HG02798 (cell line): ENCODE results near the gene PLA2G1B.
"Not testable (repeated sequence)": the region's sequence is repeated elsewhere in the genome, so short reads cannot be mapped to it uniquely, and the experiment has no call there.

Experiments used
- ATAC-seq: cut with Tn5 transposase; IDR thresholded peaks from one replicate; pipeline ENCODE4 v1.9.1; 2021; ENCODE audit warnings: mild to moderate bottlenecking; ENCODE audit not compliant: unreplicated experiment, poor library complexity

The PLA2G1B gene

DNA sequence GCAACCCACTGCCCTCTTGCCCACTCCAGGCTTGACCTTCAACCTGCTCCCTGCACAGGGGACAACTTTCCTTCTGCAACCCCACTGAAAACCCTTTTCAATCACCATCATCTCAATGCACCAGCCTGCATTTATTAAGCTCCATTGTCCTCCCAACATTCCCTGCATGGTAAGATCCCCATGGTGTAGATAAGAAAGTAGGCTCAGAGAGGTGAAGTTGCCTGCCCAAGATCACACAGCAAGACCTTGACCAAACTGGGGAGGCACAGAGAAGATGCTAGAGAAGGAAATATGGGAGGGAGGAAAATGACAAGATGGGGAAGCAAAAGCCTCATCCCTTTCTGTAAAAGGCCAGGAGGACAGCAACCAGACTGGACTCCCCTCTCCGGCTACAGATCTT is 31.5 kb upstream of the PLA2G1B start:
- no peak for ATAC-seq

DNA sequence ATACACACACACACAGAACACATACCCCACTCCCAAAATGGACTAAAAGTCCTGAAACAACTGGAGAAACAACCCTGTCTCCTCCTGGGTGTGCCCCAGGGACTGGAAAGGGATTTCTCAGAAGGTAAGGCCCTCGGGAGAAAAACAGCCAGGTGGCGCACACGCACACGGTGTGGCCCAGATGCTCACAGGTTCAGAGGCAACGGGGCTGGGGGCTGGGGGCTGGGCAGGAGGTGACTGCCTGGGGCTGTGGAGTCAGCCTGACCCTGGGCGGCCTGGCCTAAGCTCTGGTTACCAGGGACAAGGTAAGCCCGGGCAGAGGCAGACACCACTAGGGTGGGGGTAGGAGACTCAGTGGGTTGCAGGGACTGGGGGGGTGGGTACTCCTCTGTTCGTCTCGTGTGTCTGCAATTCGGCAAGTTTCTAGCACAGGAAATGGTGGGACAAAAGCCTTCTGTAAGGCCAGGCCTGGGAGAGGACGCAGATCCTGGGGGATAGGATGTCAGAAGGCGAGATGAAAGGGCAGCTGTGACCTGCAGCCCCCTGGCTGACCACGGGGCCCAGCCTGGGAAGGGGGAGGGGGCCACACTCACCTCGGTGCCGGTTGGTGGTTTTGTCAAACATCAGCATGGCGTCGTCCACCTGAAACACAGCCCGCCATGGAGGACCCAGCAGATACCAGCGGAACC is 31.0 kb upstream of the PLA2G1B start:
- no peak for ATAC-seq

DNA sequence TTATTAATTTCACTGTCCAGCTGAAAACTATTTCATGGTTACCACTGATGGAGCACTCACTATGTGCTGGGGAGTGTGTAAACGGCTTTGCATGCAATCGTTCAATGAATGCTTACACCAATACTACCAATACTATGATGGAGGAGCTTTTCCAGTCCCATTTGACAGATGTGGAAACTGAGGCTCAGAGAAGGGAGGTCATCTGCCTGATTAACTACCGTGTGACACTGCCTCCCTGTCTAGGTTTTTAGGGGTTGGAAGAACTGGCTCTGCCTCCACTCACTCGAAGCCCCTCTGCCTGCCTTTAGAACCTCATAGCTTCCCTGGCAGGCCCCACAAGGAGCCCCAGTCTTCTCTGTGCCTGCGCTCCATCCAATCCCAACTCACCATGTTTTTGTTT is 29.5 kb upstream of the PLA2G1B start:
- no peak for ATAC-seq

DNA sequence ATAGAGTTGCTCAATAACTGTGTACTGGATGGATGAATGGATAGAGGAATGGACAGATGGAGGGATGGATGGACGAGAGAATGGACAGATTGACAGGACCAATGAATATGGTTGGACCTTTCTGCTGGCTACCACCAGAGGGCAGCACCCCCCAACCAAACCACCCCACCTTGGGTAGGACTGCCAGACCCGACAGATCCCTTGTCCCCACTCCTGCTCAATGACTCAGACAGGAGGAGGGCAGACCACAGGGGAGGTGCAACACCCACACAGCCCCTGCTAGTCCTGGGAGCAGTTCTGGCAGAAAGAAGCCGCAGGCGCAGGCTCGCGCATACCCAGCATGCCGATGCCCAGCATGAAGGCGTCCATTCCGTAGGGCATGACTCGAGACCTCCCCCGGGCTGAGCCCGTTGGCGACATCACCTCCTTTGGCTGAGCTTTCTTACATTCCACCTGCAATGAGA is 29.0 kb upstream of the PLA2G1B start:
- peak; percentile 64 for ATAC-seq

DNA sequence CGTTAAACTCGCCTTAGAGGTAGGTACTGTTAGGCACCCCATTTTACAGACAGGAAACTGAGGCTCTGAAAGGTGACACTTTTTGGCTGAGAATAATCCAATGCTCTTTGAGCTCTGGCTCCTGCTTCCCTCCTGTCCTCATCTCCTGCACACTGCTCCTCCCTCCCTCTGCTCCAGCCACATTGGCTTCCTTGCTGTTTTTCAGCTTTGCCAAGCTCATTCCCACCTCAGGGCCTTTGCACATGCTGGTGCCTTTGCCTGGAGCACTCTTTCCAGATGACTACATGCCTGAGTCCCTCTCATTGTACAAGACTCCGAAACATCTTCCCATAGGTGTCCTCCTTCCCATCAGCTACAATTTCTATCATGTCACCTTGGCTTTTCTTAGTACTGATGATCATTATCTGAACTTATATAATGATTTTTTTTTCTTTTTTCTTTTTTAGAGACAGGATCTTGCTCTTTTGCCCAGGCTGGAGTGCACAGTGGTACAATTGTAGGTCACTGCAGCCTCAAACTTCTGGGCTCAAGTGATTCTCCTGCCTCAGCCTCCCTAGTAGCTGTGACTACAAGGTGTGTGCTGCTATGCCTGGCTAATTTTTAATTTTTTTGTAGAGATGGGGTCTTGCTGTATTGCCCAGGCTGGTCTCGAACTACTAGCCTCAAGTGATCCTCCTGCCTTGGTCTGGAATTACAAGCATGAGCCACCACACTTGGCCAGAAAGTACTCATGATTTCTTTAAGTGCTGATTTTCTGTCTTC is 26.2 kb upstream of the PLA2G1B start:
- no peak for ATAC-seq

DNA sequence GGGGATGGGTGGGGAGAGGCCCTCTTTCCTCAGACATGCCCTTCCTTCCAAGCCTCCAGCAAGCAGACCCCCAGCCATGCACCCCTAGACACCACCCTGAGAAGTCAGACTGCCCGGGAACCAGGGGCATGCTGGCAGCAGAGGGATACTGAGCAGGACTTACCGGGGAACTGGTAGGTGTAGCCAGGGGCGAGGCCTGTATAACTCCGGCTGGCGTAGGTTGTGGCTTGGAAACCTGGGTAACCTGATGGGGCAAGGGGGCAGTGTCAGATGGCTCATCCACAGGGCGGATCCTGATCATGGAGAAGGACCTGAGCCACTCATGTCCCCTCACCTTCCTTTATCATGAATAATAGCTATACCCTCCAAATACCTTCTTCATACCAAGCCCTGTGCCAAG is 25.6 kb upstream of the PLA2G1B start:
- ATAC-seq: no peak

DNA sequence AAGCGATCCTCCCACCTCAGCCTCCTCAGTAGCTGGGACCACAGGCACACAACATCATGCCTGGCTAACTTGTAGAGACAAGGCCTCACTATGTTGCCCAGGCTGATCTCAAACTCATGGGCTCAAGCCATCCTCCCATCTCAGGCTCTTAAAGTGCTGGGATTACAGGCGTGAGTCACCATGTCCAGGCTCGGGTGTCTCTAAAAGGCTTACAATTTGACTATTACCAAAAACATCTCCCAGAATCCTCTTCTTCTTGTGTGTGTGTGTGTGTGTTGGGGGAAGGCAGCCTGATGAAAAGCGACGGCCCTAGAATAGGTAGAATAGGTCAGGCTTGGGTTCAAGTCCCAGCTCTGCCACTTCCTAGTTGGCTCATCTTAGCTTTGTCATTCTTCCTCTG is 24.5 kb upstream of the PLA2G1B start:
- ATAC-seq: no peak

DNA sequence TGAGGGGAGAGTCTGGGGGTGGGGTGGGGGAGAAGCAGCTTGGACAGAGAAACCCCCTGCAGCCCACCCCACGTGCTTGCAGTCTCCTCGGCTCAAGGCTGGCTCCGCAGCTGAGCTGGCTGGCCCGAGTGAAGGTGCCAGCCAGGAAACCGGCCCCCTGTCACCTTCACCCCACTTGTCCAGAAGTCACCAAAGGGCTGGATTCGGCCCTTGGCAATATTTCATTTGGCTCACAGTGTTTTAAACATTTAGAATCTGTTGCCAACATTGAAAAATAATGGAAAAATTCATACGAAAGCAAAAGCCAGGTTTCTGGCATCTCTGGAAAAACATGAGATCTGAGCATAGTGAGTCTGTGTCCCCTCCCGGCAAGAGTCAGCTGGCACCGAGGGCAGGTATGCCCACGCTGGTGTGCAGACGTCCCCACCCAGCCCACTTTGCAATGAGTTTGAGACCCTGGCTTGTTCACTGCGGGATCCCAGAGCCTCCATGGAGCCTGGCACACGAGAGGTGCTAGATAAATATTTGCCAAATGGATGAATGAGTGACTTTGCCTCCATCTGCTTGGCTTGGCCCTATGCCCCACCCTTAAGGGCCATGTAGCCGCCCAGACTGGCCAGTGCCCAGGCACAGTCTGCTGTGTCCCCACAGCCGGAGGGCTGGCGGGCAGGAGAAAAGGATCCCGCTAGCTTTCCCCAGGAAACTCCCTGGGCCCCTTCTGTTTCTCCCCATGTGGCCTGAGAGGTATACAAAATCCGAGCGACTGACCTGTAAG is 23.2 kb upstream of the PLA2G1B start:
- no peak for ATAC-seq

DNA sequence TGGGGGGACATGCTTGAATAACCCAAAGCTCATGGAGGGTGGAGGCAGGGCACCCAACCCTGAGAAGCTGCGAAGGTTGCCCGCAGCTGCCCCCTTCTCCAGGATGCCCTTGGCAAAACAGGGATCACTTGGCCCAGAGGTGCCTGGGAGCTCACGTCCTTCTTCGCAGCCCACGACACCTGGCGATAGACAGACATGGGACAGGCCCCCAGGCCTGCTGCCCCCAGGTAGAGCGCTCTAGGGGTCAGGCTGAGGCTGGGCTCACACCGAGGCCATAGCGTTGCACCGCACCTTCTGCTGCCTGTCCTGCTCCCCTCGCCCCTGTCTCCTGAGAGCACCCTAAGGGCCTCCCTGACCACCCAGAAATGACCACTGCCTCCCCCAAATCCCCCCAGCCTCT is 20.2 kb upstream of the PLA2G1B start:
- ATAC-seq: no peak

DNA sequence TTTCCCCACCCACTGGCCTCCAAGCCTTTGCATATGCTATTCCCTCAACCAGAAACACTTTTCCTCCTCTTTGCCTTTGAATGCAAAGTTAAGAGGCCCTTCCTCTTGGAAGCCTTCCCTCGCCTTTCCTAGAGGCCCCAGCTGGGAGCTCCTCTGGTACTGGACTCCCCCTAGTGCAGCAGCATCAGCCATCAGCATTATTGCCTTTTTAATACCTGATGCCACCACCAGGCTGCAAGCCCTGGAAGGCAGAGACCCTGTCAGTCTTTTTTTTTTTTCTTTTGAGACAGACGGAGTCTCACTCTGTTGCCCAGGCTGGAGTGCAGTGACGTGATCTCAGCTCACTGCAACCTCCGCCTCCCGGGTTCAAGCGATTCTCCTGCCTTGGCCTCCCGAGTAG is 19.1 kb upstream of the PLA2G1B start:
- no peak for ATAC-seq

DNA sequence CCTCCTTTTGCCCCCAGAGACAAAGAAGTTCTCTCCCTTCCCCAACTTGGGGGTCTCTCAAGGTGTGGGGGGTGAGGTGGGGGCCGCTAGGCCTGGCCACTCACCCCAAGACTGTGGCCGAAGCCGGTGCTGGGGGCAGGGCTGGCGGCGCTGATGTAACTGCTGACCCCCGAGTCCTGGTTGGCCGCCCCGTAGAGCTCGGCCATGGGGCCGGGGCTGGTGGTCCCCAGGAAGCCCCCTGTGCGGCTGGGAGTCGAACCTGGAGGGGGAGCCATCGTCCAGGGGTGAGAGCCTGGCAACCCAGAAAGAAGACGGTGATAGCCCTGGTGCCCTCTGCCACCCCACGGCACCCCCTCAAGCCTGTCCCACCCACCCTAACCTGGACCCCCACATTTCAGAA is 18.5 kb upstream of the PLA2G1B start:
- no peak for ATAC-seq

DNA sequence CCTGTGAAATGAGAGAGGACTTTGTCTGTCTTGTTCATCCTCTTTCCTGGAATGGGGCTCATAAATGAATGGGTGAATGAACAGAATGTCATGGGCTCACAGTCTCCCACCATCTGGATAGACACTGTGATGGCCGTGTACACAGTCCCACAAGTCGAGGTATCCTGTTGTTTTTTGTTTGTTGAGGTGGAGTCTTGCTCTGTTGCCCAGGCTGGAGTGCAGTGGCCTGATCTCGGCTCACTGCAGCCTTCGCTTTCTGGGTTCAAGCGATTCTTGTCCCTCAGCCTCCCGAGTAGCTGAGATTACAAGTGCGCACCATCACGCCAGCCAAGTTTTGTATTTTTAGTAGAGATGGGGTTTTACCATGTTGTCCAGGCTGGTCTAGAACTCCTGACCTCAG is 16.1 kb upstream of the PLA2G1B start:
- ATAC-seq: no peak

DNA sequence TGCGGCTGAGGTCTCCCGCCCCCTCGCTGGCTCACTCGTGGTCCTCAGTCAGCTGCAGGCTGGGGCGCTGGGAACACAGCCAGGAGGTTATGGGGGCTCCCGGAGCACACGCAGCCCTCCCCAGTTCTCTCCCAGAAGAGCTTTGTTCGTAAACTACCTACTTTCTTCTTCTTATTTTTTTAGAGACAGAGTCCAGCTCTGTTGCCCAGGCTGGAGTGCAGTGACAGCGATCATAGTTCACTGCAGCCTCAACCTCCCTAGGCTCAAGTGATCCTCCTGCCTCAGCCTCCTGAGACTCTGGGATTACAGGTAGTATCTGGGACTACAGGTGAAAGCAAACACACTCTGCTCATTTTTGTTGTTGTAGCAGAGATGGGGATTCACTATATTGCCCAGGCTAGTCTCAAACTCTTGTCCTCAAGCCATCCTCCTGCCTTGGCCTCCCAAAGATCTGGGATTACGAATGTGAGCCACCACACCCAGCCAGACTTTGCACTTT is 15.5 kb upstream of the PLA2G1B start:
- ATAC-seq: no peak

DNA sequence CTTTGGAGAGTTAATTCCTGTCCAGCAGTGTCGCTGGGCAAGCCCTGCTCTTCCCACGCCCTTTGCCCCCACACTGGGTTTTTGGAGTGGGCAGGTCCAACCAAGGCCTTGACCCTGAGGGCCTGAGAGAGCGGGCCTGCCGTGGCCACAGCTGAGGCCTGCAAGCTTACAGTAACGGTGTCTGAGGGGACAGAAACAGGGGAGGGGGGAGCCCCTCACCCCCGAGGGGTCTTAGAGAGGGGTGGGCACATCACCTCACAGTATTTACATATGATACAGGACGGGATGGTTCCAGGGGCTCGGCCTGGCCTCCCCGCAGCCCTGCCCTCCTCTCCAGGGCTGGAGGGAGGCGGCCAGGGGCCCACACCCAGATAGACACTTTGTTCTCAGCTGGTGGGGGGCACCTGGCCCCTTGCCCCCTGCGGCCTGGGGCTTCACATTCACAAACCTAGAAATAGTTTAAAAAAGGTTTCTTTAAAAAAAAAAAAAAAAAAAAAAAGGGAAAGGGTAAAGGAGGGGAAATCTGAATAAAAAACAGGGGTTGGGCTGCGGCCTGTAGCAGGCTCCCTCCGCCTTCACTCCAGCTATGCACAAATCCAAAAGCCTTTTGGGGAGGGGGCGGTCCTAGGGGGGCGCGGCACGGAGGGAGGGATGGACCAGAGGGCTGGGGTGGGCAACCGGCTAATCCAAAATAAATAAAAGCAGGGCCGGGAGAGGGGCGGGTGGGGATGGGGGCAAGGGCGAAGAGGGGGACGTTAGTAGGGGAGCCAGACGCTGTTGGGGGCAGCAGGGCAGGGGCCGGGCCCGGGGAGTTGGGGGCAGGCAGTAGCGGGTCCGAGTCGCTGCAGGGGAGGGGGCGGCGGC is 14.8 kb upstream of the PLA2G1B start:
- ATAC-seq: no peak

DNA sequence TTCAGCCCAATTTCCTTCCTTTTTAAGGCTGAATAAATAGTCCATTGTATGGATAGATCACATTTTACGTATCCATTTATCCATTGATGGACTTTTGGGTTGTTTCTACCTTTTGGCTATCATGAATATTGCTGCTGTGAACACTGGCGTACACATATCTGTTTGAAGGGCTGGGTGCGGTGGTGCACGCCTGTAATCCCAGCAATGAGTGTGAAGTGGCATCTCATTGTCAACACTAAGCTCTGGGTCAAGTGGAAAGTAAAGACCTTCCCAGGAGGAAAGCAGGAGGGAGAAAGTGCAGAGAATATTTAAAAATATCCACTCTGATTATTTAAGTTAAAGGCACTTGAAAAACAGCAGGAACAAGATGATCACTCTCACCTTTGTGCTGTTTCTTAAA is 11.7 kb upstream of the PLA2G1B start:
- ATAC-seq: no peak

DNA sequence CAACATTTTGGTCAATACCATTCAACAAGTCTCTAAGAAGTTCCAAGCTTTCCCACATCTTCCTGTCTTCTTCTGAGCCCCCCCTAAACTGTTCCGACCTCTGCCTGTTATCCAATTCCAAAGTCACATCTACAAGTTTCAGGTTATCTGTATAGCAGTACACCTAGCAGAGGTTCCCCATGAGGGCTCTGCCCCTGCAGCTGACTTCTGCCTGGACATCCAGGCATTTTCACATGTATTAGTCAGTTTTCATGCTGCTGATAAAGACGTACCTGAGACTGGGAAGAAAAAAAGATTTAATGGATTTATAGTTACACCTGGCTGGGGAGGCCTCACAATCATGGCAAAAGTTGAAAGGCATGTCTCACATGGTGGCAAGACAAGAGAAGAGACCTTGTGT is 10.2 kb upstream of the PLA2G1B start:
- no peak for ATAC-seq

DNA sequence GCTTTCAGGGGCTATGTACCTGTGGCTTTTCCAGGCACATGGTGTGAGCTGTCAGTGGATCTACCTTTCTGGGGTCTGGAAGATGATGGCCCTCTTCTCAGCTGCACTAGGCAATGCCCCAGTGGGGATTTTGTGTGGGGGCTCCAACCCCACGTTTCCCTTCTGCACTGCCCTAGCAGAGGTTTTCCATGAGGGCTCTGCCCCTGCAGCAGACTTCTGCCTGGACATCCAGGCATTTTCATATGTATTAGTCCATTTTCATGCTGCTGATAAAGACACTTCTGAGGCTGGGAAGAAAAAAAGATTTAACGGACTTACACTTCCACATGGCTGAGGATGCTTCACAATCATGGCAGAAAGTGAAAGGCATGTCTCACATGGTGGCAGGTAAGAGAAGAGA is 8.8 kb upstream of the PLA2G1B start:
- ATAC-seq: not testable (repeated sequence)

DNA sequence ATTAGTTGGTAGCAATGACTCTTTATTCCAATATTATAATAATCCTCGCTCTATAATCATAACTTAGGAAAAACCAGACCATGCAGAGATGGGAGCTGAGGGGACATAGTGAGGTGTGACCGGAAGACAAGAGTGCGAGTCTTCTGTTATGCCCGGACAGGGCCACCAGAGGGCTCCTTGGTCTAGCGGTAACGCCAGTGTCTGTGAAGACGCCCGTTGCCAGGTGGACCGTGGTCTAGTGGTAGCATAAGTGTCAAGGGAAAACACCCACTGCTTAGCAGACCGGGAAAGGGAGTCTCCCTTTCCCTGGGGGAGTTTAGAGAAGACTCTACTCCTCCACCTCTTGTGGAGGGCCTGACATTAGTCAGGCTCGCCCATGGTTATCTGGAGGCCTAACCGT is 7.9 kb upstream of the PLA2G1B start:
- not testable (repeated sequence) for ATAC-seq

DNA sequence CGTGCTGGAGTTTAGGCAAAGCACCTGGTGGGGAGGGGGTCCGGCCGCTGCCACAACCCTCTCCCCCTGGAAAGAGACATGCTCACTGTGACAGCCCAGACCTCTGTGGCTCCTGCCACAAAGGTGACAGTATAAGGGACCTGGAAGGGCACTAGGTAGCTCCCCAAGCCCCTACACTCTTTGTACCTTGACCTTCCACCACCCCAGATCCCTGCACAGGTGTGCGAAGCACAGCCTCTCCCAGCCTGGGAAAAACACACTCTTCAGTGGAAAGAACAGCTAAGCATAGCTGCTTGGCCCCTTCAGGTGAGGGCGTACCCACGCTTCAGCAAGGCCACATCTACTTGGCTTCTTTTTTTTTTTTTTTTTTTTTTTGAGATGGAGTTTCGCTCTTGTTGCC is 4.9 kb upstream of the PLA2G1B start:
- no peak for ATAC-seq

DNA sequence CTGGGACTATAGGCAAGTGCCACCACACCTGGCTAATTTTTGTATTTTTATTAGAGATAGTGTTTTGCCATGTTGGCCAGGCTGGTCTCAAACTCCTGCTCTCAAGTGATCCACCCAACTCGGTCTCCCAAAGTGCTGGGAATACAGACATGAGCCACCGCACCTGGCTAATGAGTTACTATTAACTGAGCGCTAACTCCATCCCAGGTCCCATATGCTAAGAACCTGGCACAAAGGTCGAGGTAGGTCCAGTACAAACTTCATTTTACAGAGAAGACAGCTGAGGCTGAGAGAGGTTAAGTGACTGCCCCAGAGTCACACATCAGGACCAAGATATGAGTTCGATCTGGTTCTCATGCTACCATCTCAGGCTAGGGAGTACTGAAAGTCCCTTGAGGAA is 4.5 kb upstream of the PLA2G1B start:
- no peak for ATAC-seq
